Heart left ventricle (tissue), 16 donors: ENCODE measurements around the gene URM1. TPM values are rescaled to one million over a fixed set of nuclear protein-coding genes. Genes with fewer than 3 reads are reported as not detected.

Experiments
- ATAC-seq, 4 donors: fragments of 200-7000 bp; cut with Tn5 transposase; one replicate each; pipeline ENCODE4 v1.9.1; 2020 to 2022; ENCODE audit warnings: moderate library complexity in 4 of 4, mild to moderate bottlenecking in 3 of 4, moderate number of reproducible peaks in 1 of 4
- DNase-seq, 5 donors: peaks; one replicate each; pipeline ENCODE4 v3.0.0-alpha.2; 2020
- H3K27ac ChIP-seq, 12 donors: fragments of 200-600 bp; sonication (generic) in 4 of 12; one replicate each; pipeline versions ENCODE4 v1.5.0 to v1.8.0; 2016 to 2022; ENCODE audit warnings: mild to moderate bottlenecking in 2 of 12
- H3K27me3 ChIP-seq, 9 donors: fragments of 200-600 bp; sonication (generic) in 2 of 9; one replicate each; pipeline versions ENCODE4 v1.5.1 to v1.8.0; 2016 to 2022; ENCODE audit warnings: mild to moderate bottlenecking in 3 of 9
- H3K36me3 ChIP-seq, 9 donors: fragments of 200-600 bp; sonication (generic) in 2 of 9; one replicate each; pipeline versions ENCODE4 v1.5.0 to v1.8.0; 2018 to 2022; ENCODE audit warnings: mild to moderate bottlenecking in 2 of 9
- H3K4me1 ChIP-seq, 12 donors: fragments of 200-600 bp; sonication (generic) in 4 of 12; one replicate each; pipeline versions ENCODE4 v1.5.0 to v1.8.0; 2016 to 2022; ENCODE audit warnings: mild to moderate bottlenecking in 3 of 12
- H3K4me3 ChIP-seq, 12 donors: fragments of 200-600 bp; sonication (generic) in 4 of 12; one replicate each; pipeline versions ENCODE4 v1.5.0 to v1.8.0; 2017 to 2022; ENCODE audit warnings: mild to moderate bottlenecking in 9 of 12, moderate library complexity in 4 of 12
- H3K9me3 ChIP-seq, 12 donors: fragments of 200-600 bp; sonication (generic) in 4 of 12; one replicate each; pipeline versions ENCODE4 v1.5.0 to v1.8.0; 2016 to 2022; ENCODE audit warnings: mild to moderate bottlenecking in 1 of 12
- CTCF ChIP-seq, 12 donors: fragments of 200-600 bp; sonication (generic) in 4 of 12; IDR thresholded peaks; one replicate each; pipeline versions ENCODE4 v1.5.0 to v1.8.0; 2018 to 2022; ENCODE audit warnings: antibody characterized with exemption in 12 of 12, mild to moderate bottlenecking in 5 of 12
- POLR2A ChIP-seq, 2 donors: fragments of 450-650 bp; IDR thresholded peaks; one replicate each; pipeline ENCODE4 v1.6.1; 2017; ENCODE audit warnings: antibody characterized with exemption in 2 of 2, mild to moderate bottlenecking in 2 of 2, moderate library complexity in 2 of 2
- WGBS, 4 donors: extraction: QIAGEN DNeasy Blood & Tissue Kit in 2 of 4; methylation state at CpG; one replicate each; pipeline versions ENCODE4 v1.1.5 to v1.1.7; 2013 to 2018; 5-methylcytosine and 5-hydroxymethylcytosine counted together
- intact Hi-C, 10 donors: fragments of 100-400 bp; cut with DNase I; formaldehyde crosslinking; loops; one replicate each; pipeline versions ENCODE4 v1.11.1 to v1.14.2; 2022
- polyA plus RNA-seq, 2 donors: library from polyadenylated mRNA; stranded (reverse); fragments of 200-250 nt; gene quantifications; one replicate each; pipeline ENCODE4 v1.2.3, GENCODE V29; 2013
- total RNA-seq, 9 donors: library from RNA; depleted of rRNA in 2 of 9; stranded (reverse); fragments of >200 nt in 2 of 9; fragmentation: NEBNext Ultra II Directional in 3 of 9; extraction: Animal tissue kit (Norgen Biotek cat#: 25700) in 3 of 9; gene quantifications; one replicate each; pipeline versions ENCODE4 v1.1.0 to v1.2.4, GENCODE V29; 2016 to 2023
- donor health status: ischemic (EF 13 %, LVEDD 7.1; RV severe dilation, severe dysfunction).
- donor health status: healthy with polysubstance abuse.
- donor health status: DM: no; HTN: yes; CAD: no.
- donor health status: DM: no; HTN: no; CAD: no.
- donor health status: ischemic (EF 25% LVEDD 6.9; RV normal size, moderate dysfunction).
- donor health status: ischemic (EF 25% LVEDD 5.7; RV mildly dilated, moderate dysfunction).
- donor health status: healthy.
- donor health status: DM: yes; HTN: yes; CAD: no.
- donor health status: ischemic (EF 35%, LVEDD 5.7; RV mildly dilated, moderate dysfunction).
- donor health status: nonischemic (EF 11% LVEDD 7.7; RV severe dilation, severe dysfunction).
- donor health status: DM: yes; HTN: yes; CAD: no.
- donor health status: PGD.
- donor health status: ischemic (EF 29% LVEDD 5.4; RV normal size, mild dysfunction).
- donor health status: nonischemic (EF 23%, LVEDD 6.1; RV moderate dilation, normal function).

URM1 gene
- total and polyA plus RNA-seq, 11 donors, result 30.2 to 85.6 (median 45.4) TPM

GRCh38 chr9:128342971-128343680 lies 28.0 kb upstream of the URM1 start:
- Histone ChIP-seq H3K36me3 (peaks cover 0 to 58% (median 54%) of the 10 kb centered on the region in 9 donors), H3K27ac (no peak overlapping the region), H3K4me3 (no peak overlapping the region), H3K4me1 (peaks cover 0 to 16% (median 9%) of the 10 kb centered on the region in 12 donors), H3K27me3 (no peaks in the 10 kb centered on the region), H3K9me3 (no peaks in the 10 kb centered on the region)
- WGBS, 4 donors, result 91 to 98% (median 96%) methylated on average over 6 to 8 of the region's 8 CpGs
- TF ChIP-seq CTCF (IDR thresholded peaks at IDR 0.05), result no peak
- TF ChIP-seq POLR2A (IDR thresholded peaks at IDR 0.05), result no peak
- intact Hi-C loops, result loop anchor here in 5 of 10 donors (5.0 to 10.0 kb wide), 4 partner anchors 46 to 148 kb away; partner anchors contain the start of genes CIZ1 (in 1 of the 5) and DNM1 (in 1 of the 5)
- no peak for DNase-seq
- no peak for ATAC-seq

- Histone ChIP-seq H3K27ac (no peak overlapping the region), H3K27me3 (no peaks in the 10 kb centered on the region), H3K36me3 (peaks cover 0 to 66% (median 61%) of the 10 kb centered on the region in 9 donors), H3K4me3 (no peak overlapping the region), H3K9me3 (no peaks in the 10 kb centered on the region), H3K4me1 (peaks cover 0 to 16% (median 9%) of the 10 kb centered on the region in 12 donors)
- TF ChIP-seq CTCF (IDR thresholded peaks at IDR 0.05), result no peak
- TF ChIP-seq POLR2A (IDR thresholded peaks at IDR 0.05), result no peak
- intact Hi-C loops, result loop anchor here in 5 of 10 donors (5.0 to 10.0 kb wide), 4 partner anchors 47 to 149 kb away; partner anchors contain the start of genes CIZ1 (in 1 of the 5) and DNM1 (in 1 of the 5)
- DNase-seq, result no peak
- ATAC-seq, result no peak
- 94 to 98% (median 97%) methylated on average over 4 of the region's 4 CpGs for WGBS, 4 donors
Measured at GRCh38 chr9:128343855-128344254, 27.3 kb upstream of the URM1 start.

GRCh38 chr9:128344931-128345605 lies 26.1 kb upstream of the URM1 start:
- H3K4me1 ChIP-seq, result peaks cover 0 to 12% (median 9%) of the 10 kb centered on the region in 12 donors
- no peaks in the 10 kb centered on the region for H3K27me3 ChIP-seq
- DNase-seq (no peak), ATAC-seq (no peak)
- intact Hi-C loops, result loop anchor here in 5 of 10 donors (5.0 to 10.0 kb wide), 4 partner anchors 48 to 150 kb away; partner anchors contain the start of genes CIZ1 (in 1 of the 5) and DNM1 (in 1 of the 5)
- TF ChIP-seq CTCF (IDR thresholded peaks at IDR 0.05) (no peak), POLR2A (IDR thresholded peaks at IDR 0.05) (no peak)
- no peak overlapping the region for H3K27ac ChIP-seq
- WGBS, 4 donors, result 92 to 96% (median 95%) methylated on average over 20 to 28 of the region's 28 CpGs
- H3K9me3 ChIP-seq, result no peaks in the 10 kb centered on the region
- no peak overlapping the region for H3K4me3 ChIP-seq
- H3K36me3 ChIP-seq, result peaks cover 0 to 78% (median 72%) of the 10 kb centered on the region in 9 donors

GRCh38 chr9:128349125-128349524 lies 22.0 kb upstream of the URM1 start:
- no peak for ATAC-seq
- H3K27ac ChIP-seq, result no peak overlapping the region
- intact Hi-C loops, result loop anchor here in 3 of 10 donors (10.0 kb wide), 3 partner anchors 54 to 154 kb away; partner anchors contain the start of genes CIZ1 (in 1 of the 3) and DNM1 (in 1 of the 3)
- no peaks in the 10 kb centered on the region for H3K9me3 ChIP-seq
- H3K4me3 ChIP-seq, result no peak overlapping the region
- no peak for DNase-seq
- H3K36me3 ChIP-seq, result peaks cover 0 to 94% (median 77%) of the 10 kb centered on the region in 9 donors
- 86 to 95% (median 88%) methylated on average over 2 of the region's 2 CpGs for WGBS, 4 donors
- no peak for TF ChIP-seq POLR2A (IDR thresholded peaks at IDR 0.05)
- no peak for TF ChIP-seq CTCF (IDR thresholded peaks at IDR 0.05)
- H3K27me3 ChIP-seq, result no peaks in the 10 kb centered on the region
- H3K4me1 ChIP-seq, result no peaks in the 10 kb centered on the region
